ENCODE data around the gene RHOB.
"Not testable (repeated sequence)": the region's sequence is repeated elsewhere in the genome, so short reads cannot be mapped to it uniquely, and the experiment has no call there.

RHOB gene

DNA sequence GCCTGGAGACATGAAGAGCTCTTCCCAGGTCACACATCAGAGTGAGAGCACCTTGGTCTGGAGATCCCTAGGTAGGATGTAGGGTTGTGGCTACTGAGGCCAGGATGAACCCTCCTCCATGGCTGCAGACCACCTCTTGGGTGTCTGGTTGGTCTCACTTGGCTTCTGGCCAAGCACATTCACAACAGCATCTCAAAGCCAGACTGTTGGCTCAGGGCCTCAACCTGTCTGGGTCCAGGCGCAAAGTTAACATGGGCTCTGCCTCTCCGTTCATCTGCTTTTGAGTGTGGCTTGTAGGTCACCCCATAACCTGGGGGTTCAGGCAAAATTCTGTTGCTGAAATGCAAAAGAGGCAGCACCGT lies 40.1 kb downstream of the RHOB start:
- DNase-seq (ENCODE audit: low read depth): no peak
- TF ChIP-seq, protein P1, sequence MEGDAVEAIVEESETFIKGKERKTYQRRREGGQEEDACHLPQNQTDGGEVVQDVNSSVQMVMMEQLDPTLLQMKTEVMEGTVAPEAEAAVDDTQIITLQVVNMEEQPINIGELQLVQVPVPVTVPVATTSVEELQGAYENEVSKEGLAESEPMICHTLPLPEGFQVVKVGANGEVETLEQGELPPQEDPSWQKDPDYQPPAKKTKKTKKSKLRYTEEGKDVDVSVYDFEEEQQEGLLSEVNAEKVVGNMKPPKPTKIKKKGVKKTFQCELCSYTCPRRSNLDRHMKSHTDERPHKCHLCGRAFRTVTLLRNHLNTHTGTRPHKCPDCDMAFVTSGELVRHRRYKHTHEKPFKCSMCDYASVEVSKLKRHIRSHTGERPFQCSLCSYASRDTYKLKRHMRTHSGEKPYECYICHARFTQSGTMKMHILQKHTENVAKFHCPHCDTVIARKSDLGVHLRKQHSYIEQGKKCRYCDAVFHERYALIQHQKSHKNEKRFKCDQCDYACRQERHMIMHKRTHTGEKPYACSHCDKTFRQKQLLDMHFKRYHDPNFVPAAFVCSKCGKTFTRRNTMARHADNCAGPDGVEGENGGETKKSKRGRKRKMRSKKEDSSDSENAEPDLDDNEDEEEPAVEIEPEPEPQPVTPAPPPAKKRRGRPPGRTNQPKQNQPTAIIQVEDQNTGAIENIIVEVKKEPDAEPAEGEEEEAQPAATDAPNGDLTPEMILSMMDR (conservative IDR thresholded peaks at IDR 0.05; ENCODE audit: control insufficient read depth, insufficient read depth, low read depth, low read length): no peak
- no peak overlapping the region for H3K4me3 ChIP-seq (ENCODE audit: control insufficient read depth, low read depth, low read length)

DNA sequence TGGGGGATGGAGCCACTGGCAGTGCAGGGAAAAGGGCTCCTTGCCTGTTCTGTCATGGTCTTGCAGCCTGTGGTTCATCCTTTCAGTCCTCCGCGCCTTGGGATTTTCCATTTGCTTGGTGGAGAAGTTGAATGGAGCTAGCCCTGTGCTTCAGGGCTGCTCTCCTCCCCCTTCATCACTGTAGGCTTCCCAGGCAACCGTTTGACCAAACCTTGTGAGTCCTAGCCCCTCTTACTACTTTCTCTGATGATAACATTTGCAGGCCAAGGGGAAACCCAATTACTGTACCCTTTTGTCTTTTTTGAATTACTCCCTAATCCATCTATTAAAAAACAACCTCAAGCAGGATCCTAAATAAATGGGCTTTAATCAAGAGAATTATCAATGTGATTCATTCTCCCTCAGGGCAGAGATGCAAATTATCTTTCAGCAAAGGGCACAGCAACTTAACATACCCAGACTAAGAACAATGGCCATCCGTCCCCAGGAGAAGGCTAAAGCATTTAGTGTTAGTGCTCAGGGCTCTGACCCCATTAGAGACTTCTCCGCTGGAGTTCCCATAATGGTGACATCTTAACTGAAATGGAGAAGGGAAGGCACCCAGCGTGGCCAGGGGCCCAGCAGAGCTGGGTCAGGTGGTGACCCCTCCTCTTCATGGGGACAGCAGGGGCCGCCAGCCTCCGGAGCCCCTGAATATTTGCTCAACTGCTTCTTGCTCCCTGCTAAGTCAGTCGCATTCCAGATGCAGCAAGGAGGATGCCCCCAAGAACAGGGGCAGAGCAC lies 40.7 kb downstream of the RHOB start:
- no peak for DNase-seq (ENCODE audit: low read depth)
- TF ChIP-seq, protein P1 (conservative IDR thresholded peaks at IDR 0.05; ENCODE audit: control insufficient read depth, insufficient read depth, low read depth, low read length): no peak
- H3K4me3 ChIP-seq (ENCODE audit: control insufficient read depth, low read depth, low read length): no peak overlapping the region

DNA sequence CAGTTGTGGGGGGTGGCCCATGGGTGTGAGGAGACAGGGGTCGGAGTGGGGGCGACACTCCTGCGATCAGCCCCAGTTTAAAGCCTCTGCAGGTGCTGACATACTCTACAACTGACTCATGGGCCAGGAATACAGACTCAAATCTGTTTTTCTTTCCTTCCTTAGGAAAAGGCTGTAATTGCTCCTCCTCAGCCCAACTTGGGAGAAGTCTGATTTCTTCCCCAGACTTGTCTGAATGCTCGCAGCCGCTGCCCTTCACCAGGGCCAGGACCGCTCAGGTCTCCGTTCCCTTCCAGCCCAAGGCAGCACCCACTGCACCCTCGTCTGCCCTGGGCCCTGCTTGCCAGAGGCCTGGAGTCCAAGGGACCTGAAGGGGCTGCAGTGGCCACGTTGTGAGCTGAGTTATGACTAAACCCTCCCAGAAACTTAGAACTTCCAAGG lies 41.3 kb downstream of the RHOB start:
- no peak overlapping the region for H3K4me3 ChIP-seq (ENCODE audit: control insufficient read depth, low read depth, low read length)
- TF ChIP-seq, protein P1 (conservative IDR thresholded peaks at IDR 0.05; ENCODE audit: control insufficient read depth, insufficient read depth, low read depth, low read length): no peak
- no peak for DNase-seq (ENCODE audit: low read depth)

DNA sequence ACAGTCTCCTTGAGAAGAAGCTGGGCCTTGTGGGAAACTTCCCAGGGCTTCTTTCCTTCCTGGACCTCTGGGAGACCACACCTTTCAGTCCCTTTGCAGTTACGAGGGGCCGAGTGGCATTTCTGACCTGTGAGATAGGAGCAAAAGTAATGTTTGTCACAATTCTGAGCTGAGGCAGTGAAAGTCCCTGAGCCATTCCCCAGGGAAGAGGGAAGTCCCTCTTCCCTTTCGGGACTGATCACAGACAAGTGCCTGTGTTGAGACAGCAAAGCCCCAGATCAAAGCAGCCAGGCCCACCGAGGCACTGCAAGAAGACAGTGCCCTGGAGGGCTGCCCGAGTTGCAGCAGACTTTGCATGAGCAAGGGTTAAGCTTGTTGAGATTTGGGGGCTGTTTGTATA lies 41.9 kb downstream of the RHOB start:
- TF ChIP-seq, protein P1 (conservative IDR thresholded peaks at IDR 0.05; ENCODE audit: control insufficient read depth, insufficient read depth, low read depth, low read length): no peak
- no peak for DNase-seq (ENCODE audit: low read depth)
- H3K4me3 ChIP-seq (ENCODE audit: control insufficient read depth, low read depth, low read length): no peak overlapping the region

DNA sequence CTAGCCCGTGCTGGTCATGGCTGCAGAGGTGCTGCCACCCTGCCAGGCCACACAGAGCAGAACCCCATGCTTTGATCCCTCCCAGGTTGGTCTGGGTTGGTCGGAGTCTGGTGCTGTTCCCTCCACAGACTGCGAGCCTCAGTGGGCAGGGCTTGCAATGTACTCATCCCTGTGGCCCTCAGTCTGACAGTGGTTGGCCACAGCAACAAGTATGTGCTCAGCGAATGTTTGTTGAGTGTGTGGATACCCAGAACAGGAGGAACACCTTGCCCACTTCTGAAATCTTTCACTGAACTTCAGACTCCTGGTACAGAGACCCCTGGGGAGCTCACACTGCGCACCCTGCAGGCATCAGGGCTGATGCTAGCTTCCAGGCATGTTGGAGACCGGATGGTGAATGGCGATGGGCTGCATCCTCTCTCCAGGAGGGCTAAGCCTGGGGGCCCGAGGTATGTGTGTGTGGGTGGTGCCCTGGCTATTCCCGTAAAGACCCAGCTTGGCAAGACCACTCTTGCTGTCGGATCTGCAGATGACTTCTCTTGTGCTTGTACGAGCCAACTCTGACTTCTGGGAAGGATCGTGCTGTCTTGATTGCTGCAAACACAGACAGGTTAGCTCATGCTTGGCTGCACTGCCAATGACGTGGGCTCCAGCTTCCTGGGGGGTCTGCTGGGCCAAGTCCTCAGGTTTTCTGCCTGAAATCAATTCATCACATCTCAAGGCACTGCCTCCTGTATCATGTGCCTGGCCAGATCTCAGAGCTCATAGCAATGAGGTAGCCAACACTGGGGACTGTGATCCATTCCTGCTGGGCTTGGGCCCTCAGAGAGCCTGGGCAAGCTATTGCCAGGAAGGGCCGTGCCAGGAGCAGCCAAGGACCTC lies 43.7 kb downstream of the RHOB start:
- TF ChIP-seq, protein P1 (conservative IDR thresholded peaks at IDR 0.05; ENCODE audit: control insufficient read depth, insufficient read depth, low read depth, low read length): no peak
- peak; percentile 97 for DNase-seq (ENCODE audit: low read depth)
- H3K4me3 ChIP-seq (ENCODE audit: control insufficient read depth, low read depth, low read length): no peak overlapping the region

DNA sequence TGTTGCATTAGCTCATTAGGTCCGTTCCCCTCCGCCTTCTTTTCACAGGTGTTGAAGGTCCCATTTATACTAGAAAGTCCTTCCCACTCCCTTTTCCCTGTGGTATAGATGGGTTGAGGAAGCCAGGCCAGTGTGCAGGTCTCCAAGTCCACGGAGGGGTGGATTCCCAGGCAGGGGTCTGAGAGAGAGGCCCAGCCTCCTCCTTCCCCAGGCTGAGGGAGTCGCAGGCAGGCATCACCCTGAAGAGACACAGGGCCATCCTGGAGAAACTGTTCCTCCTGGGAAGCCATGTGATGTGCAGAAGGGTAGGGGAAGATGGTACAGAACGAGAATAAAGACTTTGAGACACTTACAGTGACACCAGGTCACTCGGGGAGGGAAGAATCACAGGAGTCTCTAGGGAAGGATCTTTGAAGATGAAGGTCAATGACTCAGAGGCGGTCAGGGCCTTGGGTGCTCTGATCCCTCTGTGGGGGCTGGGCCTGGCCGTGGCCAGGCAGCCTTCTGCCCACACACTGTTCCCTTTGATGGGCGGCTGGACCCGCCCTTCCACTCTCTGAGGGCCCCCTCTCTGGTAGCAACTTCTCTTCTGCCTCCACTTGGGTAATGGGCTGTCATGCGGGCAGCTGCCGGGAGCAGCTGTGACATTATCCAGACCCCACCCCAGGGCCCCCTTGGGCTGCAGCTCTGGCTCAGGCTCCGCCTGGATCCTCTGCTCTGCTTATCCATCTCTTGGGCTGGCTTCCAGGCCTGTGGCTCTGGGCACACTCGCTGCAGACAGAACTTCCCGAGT lies 45.1 kb downstream of the RHOB start:
- TF ChIP-seq, protein P1 (conservative IDR thresholded peaks at IDR 0.05; ENCODE audit: control insufficient read depth, insufficient read depth, low read depth, low read length): no peak
- no peak overlapping the region for H3K4me3 ChIP-seq (ENCODE audit: control insufficient read depth, low read depth, low read length)
- DNase-seq (ENCODE audit: low read depth): peak; percentile 64

DNA sequence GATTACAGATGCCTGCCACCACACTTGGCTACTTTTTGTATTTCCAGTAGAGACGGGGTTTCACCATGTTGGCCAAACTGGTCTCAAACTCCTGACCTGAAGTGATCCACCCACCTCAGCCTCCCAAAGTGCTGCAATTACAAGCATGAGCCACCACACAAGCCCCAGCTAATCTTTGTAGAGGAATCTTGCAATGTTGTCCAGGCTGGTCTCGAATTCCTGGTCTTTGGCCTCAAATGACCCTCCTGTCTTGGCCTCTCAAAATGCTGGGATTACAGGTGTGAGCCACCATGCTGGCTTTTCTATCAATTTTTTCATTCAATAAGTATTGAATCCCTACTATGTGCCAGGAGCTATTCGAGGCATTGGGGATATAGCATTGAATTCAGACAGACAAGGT lies 46.2 kb downstream of the RHOB start:
- DNase-seq (ENCODE audit: low read depth); H3K4me3 ChIP-seq (ENCODE audit: control insufficient read depth, low read depth, low read length): not testable (repeated sequence)

All from fibroblast of mammary gland (primary cell).